ENCODE results near the gene TXLNB. TPM values are rescaled to one million over a fixed set of nuclear protein-coding genes. Genes with fewer than 3 reads are reported as not detected.

The TXLNB gene
- total and polyA plus RNA-seq, 8 donors, result 0.55 to 2.2 (median 1.6) TPM

DNA sequence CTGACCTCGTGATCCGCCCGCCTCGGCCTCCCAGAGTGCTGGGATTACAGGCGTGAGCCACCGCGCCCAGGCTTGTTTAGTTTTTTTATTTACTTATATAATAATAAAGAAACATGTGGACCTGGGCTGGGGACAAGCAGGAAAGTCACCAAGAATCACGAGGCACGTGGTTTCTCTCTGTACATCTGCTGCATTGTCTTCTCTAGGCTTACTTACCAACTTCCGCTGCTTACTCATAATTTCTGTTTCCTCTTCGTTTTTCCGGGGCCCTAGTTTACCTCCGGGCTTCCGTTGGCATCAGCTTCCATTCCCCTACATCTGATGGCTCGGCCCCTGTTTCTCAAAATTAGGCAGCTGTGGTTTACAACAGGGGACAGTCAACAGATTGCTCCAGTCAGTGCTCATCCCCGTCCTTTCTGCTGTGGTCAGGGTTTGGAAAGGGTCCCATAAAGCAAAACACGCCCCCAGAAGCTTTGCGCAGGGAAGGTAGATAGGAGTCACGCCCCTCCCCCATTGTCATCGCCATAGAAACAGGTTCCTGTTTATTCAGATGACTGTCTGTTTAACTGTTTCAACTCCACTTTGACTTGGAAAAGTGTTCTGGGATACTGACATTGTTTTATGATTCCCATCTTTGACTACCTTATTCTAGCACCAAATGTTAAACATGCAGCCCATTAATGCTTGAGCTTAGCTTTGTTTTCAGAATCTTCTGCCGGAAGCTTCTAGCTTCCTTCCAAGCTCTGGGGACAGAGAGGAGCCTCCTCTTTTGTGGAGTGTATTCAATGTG is 31.9 kb upstream of the TXLNB start:
- ATAC-seq (peak; percentile 80), DNase-seq (peak in 3 of 4 donors; percentile 70 to 81 (median 81))
- Histone ChIP-seq H3K9me3 (no peaks in the 10 kb centered on the region), H3K27ac (peak overlapping the region; percentile 75 to 95), H3K4me1 (peaks cover 10 to 36% of the 10 kb centered on the region in 2 donors), H3K4me3 (peak overlapping the region in 1 of 2 donors; percentile 14), H3K27me3 (no peaks in the 10 kb centered on the region), H3K36me3 (no peaks in the 10 kb centered on the region)
- TF ChIP-seq, protein P1, sequence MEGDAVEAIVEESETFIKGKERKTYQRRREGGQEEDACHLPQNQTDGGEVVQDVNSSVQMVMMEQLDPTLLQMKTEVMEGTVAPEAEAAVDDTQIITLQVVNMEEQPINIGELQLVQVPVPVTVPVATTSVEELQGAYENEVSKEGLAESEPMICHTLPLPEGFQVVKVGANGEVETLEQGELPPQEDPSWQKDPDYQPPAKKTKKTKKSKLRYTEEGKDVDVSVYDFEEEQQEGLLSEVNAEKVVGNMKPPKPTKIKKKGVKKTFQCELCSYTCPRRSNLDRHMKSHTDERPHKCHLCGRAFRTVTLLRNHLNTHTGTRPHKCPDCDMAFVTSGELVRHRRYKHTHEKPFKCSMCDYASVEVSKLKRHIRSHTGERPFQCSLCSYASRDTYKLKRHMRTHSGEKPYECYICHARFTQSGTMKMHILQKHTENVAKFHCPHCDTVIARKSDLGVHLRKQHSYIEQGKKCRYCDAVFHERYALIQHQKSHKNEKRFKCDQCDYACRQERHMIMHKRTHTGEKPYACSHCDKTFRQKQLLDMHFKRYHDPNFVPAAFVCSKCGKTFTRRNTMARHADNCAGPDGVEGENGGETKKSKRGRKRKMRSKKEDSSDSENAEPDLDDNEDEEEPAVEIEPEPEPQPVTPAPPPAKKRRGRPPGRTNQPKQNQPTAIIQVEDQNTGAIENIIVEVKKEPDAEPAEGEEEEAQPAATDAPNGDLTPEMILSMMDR (IDR thresholded peaks at IDR 0.05), result no peak
- intact Hi-C loops (cut with DNase I), result no loop called here

DNA sequence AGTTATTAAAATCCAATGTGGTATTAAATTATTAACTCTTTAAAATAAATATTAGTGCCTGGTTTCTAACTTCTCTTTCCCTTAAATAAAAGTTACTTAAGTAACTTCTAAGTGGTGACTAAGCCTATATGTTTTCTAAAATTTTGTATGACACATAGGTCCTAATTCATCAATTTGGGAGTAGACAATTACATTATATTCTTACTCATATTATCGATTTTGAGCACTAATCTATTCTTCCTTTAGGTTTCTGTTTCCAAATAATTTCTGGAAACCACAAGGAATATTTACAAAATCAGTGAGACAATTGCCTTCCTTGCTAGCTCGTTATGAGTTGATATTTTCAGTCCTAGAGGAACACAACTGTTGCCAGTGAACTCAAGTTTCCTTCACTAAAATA is 28.3 kb upstream of the TXLNB start:
- ATAC-seq, result no peak
- no peaks in the 10 kb centered on the region for H3K27me3 ChIP-seq
- H3K4me3 ChIP-seq, result no peak overlapping the region
- no peaks in the 10 kb centered on the region for H3K9me3 ChIP-seq
- H3K27ac ChIP-seq, result no peak overlapping the region
- intact Hi-C loops (cut with DNase I), result no loop called here
- no peaks in the 10 kb centered on the region for H3K36me3 ChIP-seq
- peaks cover 3 to 25% of the 10 kb centered on the region in 2 donors for H3K4me1 ChIP-seq
- DNase-seq, result no peak
- TF ChIP-seq, protein P1 (IDR thresholded peaks at IDR 0.05), result no peak

DNA sequence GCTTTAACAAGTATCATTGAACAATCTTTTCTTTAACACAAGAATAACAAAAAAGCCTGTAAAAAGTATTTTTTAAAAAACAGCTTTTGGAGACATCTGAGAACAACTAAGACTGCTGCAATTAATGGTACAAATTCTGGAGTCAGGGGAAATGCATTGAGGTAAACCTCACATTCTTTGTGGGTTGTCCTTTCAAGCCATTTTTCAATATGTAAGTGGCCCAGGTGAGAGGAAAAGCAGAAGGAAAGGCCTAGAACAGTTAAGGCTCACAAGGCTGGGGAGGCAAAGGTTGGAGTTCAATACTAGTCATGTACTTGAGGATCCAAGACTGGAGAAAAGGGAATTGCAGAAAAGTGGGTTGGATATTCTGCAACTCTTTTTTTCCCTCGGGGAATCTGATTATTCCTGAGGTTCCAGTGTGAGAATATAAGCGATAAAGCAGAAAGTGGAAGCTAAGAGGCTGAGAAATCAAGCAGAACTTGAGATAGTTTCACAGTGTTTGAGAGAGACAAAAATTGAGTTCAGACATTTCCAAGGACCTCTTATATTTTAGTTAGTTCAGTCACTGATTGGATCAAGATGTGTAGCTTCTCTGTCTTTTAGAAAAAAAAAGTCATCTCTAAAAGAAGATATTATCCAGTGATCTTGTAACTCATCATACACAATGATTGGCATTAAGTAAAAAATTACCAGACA is 25.0 kb upstream of the TXLNB start:
- Histone ChIP-seq H3K4me1 (no peaks in the 10 kb centered on the region), H3K27ac (no peak overlapping the region), H3K4me3 (no peak overlapping the region), H3K27me3 (no peaks in the 10 kb centered on the region), H3K36me3 (no peaks in the 10 kb centered on the region), H3K9me3 (no peaks in the 10 kb centered on the region)
- TF ChIP-seq, protein P1 (IDR thresholded peaks at IDR 0.05), result no peak
- ATAC-seq, result no peak
- intact Hi-C loops (cut with DNase I), result no loop called here
- DNase-seq, result no peak

DNA sequence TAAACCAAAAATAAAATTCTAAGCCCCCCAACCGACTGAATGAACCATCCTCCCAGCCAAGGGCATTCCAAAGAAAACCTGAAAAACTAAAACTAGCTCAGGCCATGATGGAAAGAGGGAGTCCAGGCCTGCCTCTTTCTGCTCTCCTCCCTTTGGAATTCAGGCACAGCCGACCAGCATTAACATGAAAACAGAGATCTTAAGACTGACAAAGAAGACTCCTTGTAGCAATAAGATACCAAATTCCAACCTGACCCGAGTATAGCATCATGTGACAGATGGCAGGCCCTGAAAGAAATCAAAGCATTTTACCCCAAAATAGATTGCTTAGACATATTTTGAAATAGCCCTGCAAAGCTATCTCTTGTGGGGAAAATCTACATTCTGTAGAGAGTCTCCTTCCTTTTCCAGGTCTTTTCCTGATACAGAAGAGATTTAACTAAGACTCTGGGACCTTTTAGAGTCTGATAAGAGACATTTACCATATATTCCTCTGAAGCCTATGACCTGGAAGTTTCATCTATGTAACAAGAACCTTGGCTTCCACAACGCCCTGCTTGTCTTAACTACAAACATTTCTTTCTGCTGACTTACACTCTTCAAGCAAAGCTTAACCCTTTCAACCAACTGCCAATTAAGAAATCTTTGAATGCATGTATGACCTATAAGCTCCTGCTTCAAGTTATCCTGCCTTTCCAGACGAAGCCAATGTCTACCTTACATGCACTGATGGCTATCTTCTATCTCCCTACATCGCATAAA is 22.2 kb upstream of the TXLNB start:
- intact Hi-C loops (cut with DNase I), result no loop called here
- Histone ChIP-seq H3K4me1 (peaks cover 0 to 8% of the 10 kb centered on the region in 2 donors), H3K4me3 (no peak overlapping the region), H3K27ac (no peak overlapping the region), H3K27me3 (no peaks in the 10 kb centered on the region), H3K36me3 (no peaks in the 10 kb centered on the region), H3K9me3 (no peaks in the 10 kb centered on the region)
- ATAC-seq (no peak), DNase-seq (no peak)
- TF ChIP-seq, protein P1 (IDR thresholded peaks at IDR 0.05), result no peak

DNA sequence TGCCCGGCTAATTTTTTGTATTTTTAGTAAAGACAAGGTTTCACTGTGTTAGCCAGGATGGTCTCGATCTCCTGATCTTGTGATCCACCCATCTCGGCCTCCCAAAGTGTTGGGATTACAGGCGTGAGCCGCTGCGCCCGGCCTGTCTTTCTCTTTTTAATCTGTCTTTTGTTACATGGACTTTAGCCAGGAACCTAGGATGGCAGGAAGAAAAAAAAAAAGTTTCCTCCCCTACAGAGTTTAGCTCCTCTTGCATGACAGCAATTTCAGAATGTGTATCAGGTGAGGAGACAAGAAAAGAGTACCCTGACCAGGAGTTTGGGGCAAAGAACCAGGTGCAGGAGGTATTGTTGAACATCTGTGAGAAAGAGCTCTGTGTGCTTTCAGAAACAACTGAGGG is 21.4 kb upstream of the TXLNB start:
- Histone ChIP-seq H3K9me3 (no peaks in the 10 kb centered on the region), H3K4me1 (peaks cover 0 to 16% of the 10 kb centered on the region in 2 donors), H3K27me3 (no peaks in the 10 kb centered on the region), H3K27ac (no peak overlapping the region), H3K4me3 (no peak overlapping the region), H3K36me3 (no peaks in the 10 kb centered on the region)
- TF ChIP-seq, protein P1 (IDR thresholded peaks at IDR 0.05), result no peak
- ATAC-seq (no peak), DNase-seq (no peak)
- intact Hi-C loops (cut with DNase I), result no loop called here
